Activated T-helper 1 cell treated with anti-CD3 and anti-CD28 coated beads, Interleukin-12 subunit alpha, Interleukin-12 subunit beta, Interleukin-2, Interleukin-4 antibody, amounts not matched to agents 30 ng/mL and 10 ng/mL and 1 ng/mL, durations not matched to agents 14 hours and 24 hours and 36 hours (primary cell): Measurements from ENCODE around the gene FMNL2. TPM values are rescaled to one million over a fixed set of nuclear protein-coding genes. Genes with fewer than 3 reads are reported as not detected.
A peak's percentile ranks its signal among the peaks of the same experiment; 100 is the strongest.
"Not testable (repeated sequence)": the region's sequence is repeated elsewhere in the genome, so short reads cannot be mapped to it uniquely, and the experiment has no call there.

Source experiments
- DNase-seq: peaks from one replicate; pipeline ENCODE4 v3.0.0; 2021; ENCODE audit warnings: low spot score
- H3K27ac Mint-ChIP-seq: one replicate; pipeline ENCODE4 v1.8.0; 2021; ENCODE audit warnings: mild to moderate bottlenecking, mixed read lengths
- H3K27me3 Mint-ChIP-seq: one replicate; pipeline ENCODE4 v1.8.0; 2022; ENCODE audit warnings: mild to moderate bottlenecking, moderate library complexity, mixed read lengths; ENCODE audit not compliant: insufficient read depth
- H3K36me3 Mint-ChIP-seq: one replicate; pipeline ENCODE4 v1.8.0; 2021; ENCODE audit warnings: low read depth, mixed read lengths
- H3K4me1 Mint-ChIP-seq: one replicate; pipeline ENCODE4 v1.8.0; 2021; ENCODE audit warnings: low read depth, mixed read lengths
- H3K4me3 Mint-ChIP-seq: one replicate; pipeline ENCODE4 v1.8.0; 2021; ENCODE audit warnings: mild to moderate bottlenecking, moderate library complexity, mixed read lengths
- H3K9me3 Mint-ChIP-seq: one replicate; pipeline ENCODE4 v1.8.0; 2021; ENCODE audit warnings: mixed read lengths
- intact Hi-C: fragments of 100-400 bp; cut with micrococcal nuclease; formaldehyde crosslinking; loops from one replicate; pipeline ENCODE4 v1.15.1; 2024
- total RNA-seq: library from RNA; stranded (reverse); gene quantifications from 2 replicates; pipeline ENCODE4 v1.2.3, GENCODE V29; 2022

FMNL2 gene
- total RNA-seq, 1 donor from 2014 or later: 14.8 TPM

DNA sequence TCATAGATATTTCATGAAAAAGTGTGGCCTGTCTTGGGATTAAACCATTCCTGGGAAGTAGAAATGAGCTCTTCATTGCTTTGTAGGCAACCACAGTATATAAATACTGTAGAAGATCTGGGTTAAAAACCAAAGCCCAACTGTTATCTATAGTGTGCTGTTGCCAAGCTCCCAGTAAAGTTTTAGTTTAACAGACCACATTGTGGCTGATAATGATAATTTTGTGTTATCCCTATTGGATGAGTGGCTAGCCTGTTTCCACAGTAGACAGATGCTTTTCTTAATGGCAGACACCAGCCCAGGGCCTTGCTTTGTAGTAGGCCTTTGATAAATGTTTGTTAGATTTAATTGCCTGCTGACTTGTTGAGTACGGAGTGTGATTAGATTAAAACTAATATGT, 52.1 kb downstream of the FMNL2 start:
- no peak for DNase-seq
- Mint-ChIP-seq H3K9me3 (no peaks in the 10 kb centered on the region), H3K36me3 (peaks cover 2% of the 10 kb centered on the region), H3K27ac (no peak overlapping the region), H3K4me1 (no peaks in the 10 kb centered on the region), H3K4me3 (no peak overlapping the region), H3K27me3 (no peaks in the 10 kb centered on the region)
- intact Hi-C loops: no loop called here

GRCh38 chr2:152388269-152388668, 53.3 kb downstream of the FMNL2 start:
- H3K4me3 Mint-ChIP-seq, DNase-seq, intact Hi-C loops, H3K36me3 Mint-ChIP-seq, H3K9me3 Mint-ChIP-seq, H3K4me1 Mint-ChIP-seq, H3K27ac Mint-ChIP-seq, H3K27me3 Mint-ChIP-seq: not testable (repeated sequence)

DNA sequence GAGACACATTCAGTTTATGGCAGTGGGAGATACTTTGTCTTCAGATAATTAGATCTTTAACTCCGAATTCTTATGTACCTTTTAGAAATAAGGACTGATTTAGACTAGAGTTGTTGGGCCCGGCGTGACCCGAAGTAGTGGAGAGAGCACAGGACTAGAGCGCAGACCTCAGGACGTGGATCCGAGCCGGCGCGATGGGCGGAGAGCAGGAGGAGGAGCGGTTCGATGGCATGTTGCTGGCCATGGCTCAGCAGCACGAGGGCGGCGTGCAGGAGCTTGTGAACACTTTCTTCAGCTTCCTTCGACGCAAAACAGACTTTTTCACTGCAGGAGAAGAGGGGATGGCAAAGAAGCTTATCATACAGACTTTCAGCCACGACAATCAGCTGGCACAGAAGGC, 54.5 kb downstream of the FMNL2 start:
- H3K27me3 Mint-ChIP-seq: peaks cover 4% of the 10 kb centered on the region
- intact Hi-C loops: no loop called here
- H3K36me3 Mint-ChIP-seq: peaks cover 2% of the 10 kb centered on the region
- no peak for DNase-seq
- no peaks in the 10 kb centered on the region for H3K9me3 Mint-ChIP-seq
- H3K4me1 Mint-ChIP-seq: no peaks in the 10 kb centered on the region
- H3K27ac Mint-ChIP-seq: no peak overlapping the region
- no peak overlapping the region for H3K4me3 Mint-ChIP-seq

GRCh38 chr2:152390837-152391236, 55.9 kb downstream of the FMNL2 start:
- no peaks in the 10 kb centered on the region for H3K9me3 Mint-ChIP-seq
- H3K27ac Mint-ChIP-seq: no peak overlapping the region
- H3K4me1 Mint-ChIP-seq: no peaks in the 10 kb centered on the region
- intact Hi-C loops: no loop called here
- no peak overlapping the region for H3K4me3 Mint-ChIP-seq
- no peak for DNase-seq
- H3K36me3 Mint-ChIP-seq: peaks cover 2% of the 10 kb centered on the region
- H3K27me3 Mint-ChIP-seq: peaks cover 6% of the 10 kb centered on the region

GRCh38 chr2:152391318-152391717, 56.3 kb downstream of the FMNL2 start:
- no peaks in the 10 kb centered on the region for H3K9me3 Mint-ChIP-seq
- no peak for DNase-seq
- no peak overlapping the region for H3K4me3 Mint-ChIP-seq
- no peak overlapping the region for H3K27ac Mint-ChIP-seq
- intact Hi-C loops: no loop called here
- H3K36me3 Mint-ChIP-seq: peaks cover 2% of the 10 kb centered on the region
- peaks cover 6% of the 10 kb centered on the region for H3K27me3 Mint-ChIP-seq
- H3K4me1 Mint-ChIP-seq: no peaks in the 10 kb centered on the region

GRCh38 chr2:152393377-152393776, 58.4 kb downstream of the FMNL2 start:
- H3K4me3 Mint-ChIP-seq: no peak overlapping the region
- H3K27me3 Mint-ChIP-seq: peaks cover 8% of the 10 kb centered on the region
- H3K4me1 Mint-ChIP-seq: no peaks in the 10 kb centered on the region
- H3K9me3 Mint-ChIP-seq: no peaks in the 10 kb centered on the region
- intact Hi-C loops: no loop called here
- peaks cover 2% of the 10 kb centered on the region for H3K36me3 Mint-ChIP-seq
- H3K27ac Mint-ChIP-seq: no peak overlapping the region
- DNase-seq: no peak

DNA sequence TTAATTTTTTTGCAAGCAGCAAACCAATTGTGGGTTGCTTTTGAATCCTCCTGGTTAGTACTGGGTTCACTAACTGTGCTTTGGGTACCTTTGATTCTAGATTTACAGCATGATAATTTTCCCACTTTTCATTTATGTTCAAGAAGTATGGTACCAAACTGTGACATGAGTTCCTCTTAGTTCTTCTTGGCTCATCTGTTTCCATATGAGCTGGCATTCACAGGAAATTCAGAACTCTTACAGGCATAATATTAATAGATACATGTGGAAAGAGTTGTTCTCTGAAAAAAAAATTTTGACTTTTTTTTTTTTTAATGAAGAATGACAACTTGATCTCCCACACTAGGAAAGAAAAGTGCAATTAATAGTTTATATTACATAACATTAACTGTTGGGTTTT, 59.4 kb downstream of the FMNL2 start:
- peaks cover 3% of the 10 kb centered on the region for H3K36me3 Mint-ChIP-seq
- H3K27me3 Mint-ChIP-seq: peaks cover 12% of the 10 kb centered on the region
- H3K27ac Mint-ChIP-seq: no peak overlapping the region
- DNase-seq: no peak
- peaks cover 9% of the 10 kb centered on the region for H3K4me1 Mint-ChIP-seq
- H3K9me3 Mint-ChIP-seq: no peaks in the 10 kb centered on the region
- H3K4me3 Mint-ChIP-seq: no peak overlapping the region
- intact Hi-C loops: no loop called here

- H3K9me3 Mint-ChIP-seq: no peaks in the 10 kb centered on the region
Measured at GRCh38 chr2:152395103-152395502, 60.1 kb downstream of the FMNL2 start.

DNA sequence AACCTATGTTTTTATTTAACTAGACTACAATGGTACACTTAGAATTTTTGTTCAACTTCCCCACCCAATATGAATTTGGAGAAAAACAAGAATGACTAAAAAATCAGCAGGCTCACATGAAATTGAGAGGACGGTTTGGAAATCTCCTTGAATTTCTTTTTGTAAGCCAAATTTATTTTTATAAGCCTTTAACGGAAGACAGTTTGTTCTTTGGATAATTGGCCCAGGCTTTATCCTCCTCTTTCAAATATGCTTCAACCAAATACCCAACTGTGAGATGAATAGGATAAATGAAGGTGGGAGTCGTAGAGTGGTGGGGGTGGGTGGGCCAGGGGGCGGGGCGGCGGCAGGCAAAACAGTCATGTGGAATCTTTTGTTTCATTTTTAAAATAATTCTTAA, 60.6 kb downstream of the FMNL2 start:
- intact Hi-C loops: no loop called here
- Mint-ChIP-seq H3K27me3 (peaks cover 13% of the 10 kb centered on the region), H3K4me3 (no peak overlapping the region), H3K36me3 (peaks cover 4% of the 10 kb centered on the region), H3K27ac (no peak overlapping the region), H3K4me1 (peaks cover 18% of the 10 kb centered on the region), H3K9me3 (no peaks in the 10 kb centered on the region)
- no peak for DNase-seq

More at GRCh38 chr2:152395103-152395502, 60.1 kb downstream of the FMNL2 start:
- H3K4me3 Mint-ChIP-seq: no peak overlapping the region
- no peak overlapping the region for H3K27ac Mint-ChIP-seq
- peaks cover 16% of the 10 kb centered on the region for H3K4me1 Mint-ChIP-seq
- H3K36me3 Mint-ChIP-seq: peaks cover 4% of the 10 kb centered on the region
- peaks cover 13% of the 10 kb centered on the region for H3K27me3 Mint-ChIP-seq
- no peak for DNase-seq
- intact Hi-C loops: no loop called here

- no peak overlapping the region for H3K4me3 Mint-ChIP-seq
- H3K36me3 Mint-ChIP-seq: peaks cover 4% of the 10 kb centered on the region
- intact Hi-C loops: no loop called here
- no peaks in the 10 kb centered on the region for H3K9me3 Mint-ChIP-seq
- peaks cover 23% of the 10 kb centered on the region for H3K4me1 Mint-ChIP-seq
- peaks cover 13% of the 10 kb centered on the region for H3K27me3 Mint-ChIP-seq
- no peak for DNase-seq
- no peak overlapping the region for H3K27ac Mint-ChIP-seq
Measured at GRCh38 chr2:152396051-152396511, 61.1 kb downstream of the FMNL2 start.

DNA sequence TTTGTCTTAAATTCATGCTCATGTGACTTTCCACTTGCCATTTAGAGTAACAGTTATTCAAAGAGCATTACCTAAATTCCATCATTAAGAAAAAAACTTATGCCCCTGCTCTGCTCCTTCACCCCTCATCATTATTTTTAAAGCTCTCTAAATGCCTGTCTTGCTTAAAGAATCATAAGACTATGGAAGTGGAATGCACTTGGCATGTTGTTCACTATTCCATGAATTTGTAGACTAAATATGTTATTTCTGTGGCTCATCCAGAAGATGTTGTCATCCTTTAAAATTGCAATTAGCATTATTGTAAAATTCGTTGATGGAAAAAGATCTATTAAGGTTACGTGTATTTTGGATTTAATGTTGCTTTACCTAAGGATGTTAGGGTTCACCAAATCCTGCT, 61.8 kb downstream of the FMNL2 start:
- peaks cover 13% of the 10 kb centered on the region for H3K27me3 Mint-ChIP-seq
- no peak for DNase-seq

DNA sequence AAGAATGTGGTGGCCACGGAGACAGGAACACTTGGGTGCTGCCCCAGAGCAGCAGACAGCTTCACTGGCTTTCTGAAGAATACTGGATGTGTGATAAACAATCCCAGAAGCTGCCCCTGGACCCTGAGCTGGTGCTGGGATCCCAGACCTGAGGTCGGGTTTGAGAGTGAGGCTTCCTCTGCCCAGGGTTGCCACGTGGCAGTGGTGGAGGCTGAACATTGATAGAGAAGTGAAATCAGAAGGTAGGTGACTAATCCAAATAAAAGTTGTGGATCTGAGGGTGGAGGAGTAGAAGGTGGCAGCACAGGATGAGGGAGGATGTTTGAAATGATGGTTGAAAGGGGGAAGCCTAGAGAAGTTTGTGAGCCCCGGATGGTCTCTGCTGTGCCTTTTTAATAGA, 64.0 kb downstream of the FMNL2 start:
- intact Hi-C loops: no loop called here
- H3K27ac Mint-ChIP-seq: peak overlapping the region; percentile 21
- H3K27me3 Mint-ChIP-seq: peaks cover 9% of the 10 kb centered on the region
- H3K4me1 Mint-ChIP-seq: peaks cover 44% of the 10 kb centered on the region
- peaks cover 4% of the 10 kb centered on the region for H3K36me3 Mint-ChIP-seq
- no peaks in the 10 kb centered on the region for H3K9me3 Mint-ChIP-seq
- no peak for DNase-seq
- H3K4me3 Mint-ChIP-seq: no peak overlapping the region

More for the DNA sequence above, 61.8 kb downstream of the FMNL2 start:
- intact Hi-C loops: no loop called here
- no peak overlapping the region for H3K4me3 Mint-ChIP-seq
- H3K36me3 Mint-ChIP-seq: peaks cover 4% of the 10 kb centered on the region
- H3K4me1 Mint-ChIP-seq: peaks cover 28% of the 10 kb centered on the region
- H3K9me3 Mint-ChIP-seq: no peaks in the 10 kb centered on the region
- H3K27ac Mint-ChIP-seq: no peak overlapping the region

- Mint-ChIP-seq H3K4me1 (peaks cover 59% of the 10 kb centered on the region), H3K27ac (no peak overlapping the region), H3K9me3 (no peaks in the 10 kb centered on the region), H3K27me3 (peaks cover 8% of the 10 kb centered on the region), H3K4me3 (no peak overlapping the region), H3K36me3 (peaks cover 4% of the 10 kb centered on the region)
- intact Hi-C loops: loop anchor here (10.0 kb wide), 1 partner anchor 576 kb away; the partner anchor contains the start of gene ARL5A
- DNase-seq: no peak
Measured at GRCh38 chr2:152400607-152401214, 65.7 kb downstream of the FMNL2 start.
